HuH-7.5 (cell line): ENCODE data around the gene NUP210.
A peak's percentile ranks its signal among the peaks of the same experiment; 100 is the strongest.

Source experiments
- DNase-seq: peaks from one replicate; pipeline ENCODE4 v3.0.0; 2011; ENCODE audit warnings: low spot score

NUP210 gene

DNA sequence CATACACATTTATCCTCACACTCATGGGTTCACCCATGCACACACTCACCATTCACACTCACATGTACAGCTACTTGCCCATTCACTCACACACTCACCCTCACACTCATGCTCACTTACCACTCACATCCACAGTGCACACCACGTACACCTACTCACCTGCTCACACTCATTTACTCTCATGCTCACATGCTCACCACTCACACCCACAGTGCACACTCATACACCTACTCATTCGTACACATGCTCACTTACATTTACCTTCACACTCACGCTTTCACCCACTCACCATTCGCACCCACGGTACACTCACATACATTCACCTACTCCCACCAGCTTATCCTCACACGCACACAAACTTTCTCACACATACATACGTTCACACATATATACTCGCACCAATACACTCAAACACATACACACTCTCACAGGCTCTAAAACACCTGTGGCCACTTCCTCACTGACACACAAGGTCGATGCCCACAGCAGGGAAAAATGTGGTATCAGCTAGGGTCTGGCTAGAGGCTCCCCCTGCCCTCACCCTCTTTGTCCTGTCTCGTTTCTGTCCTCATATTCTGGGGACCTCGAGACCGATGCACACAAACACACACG, 46.0 kb downstream of the NUP210 start:
- DNase-seq = no peak

GRCh38 chr3:13372656-13373055, 47.5 kb downstream of the NUP210 start:
- DNase-seq = no peak

- DNase-seq = no peak
Observed at GRCh38 chr3:13372126-13372525, 48.0 kb downstream of the NUP210 start.

DNA sequence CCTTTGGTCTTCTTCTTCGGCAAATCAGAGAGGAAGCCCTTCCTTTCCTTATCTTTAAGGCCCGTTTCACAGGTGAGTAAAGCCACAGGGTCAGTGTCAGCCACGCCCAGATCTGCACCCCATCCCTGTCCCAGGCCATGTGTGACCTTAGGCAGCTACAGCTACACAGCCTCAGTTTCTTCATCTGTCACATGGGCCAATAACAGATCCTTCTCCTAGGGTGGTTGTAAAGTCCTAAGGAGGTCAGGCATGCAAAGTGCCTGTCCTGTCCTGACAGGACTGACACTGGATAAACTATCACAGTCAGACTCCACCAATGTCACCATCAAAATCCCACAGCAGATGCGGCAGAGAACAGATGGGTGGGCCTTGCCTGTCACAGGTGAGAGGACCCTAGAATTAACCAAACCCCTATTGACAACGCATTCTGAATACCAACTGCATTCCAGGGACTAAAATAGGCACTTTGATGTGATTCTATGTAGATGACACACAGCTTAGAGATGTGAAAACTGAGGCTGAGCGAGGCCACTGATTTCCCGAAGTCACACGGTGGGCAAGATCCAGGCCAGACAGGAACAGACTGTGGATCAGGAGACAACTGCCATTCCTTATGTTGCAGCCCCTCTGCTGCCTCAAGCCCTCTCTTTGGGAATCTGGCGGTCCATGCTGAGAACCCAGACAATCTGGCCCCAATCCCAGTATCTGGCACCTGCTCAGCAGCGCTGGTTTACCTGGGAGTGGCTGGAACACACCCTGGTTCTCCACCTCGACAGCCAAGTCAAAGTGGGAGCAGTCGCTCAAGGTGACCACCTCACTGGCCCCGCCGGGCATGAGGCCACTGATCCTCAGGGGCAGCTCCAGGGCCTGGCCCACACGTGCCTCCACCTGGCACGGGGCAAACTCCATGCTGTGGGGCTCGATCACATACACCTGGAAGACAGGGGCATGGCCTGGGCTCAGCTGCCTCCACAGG, 48.7 kb downstream of the NUP210 start:
- DNase-seq = no peak

GRCh38 chr3:13370609-13371008, 49.5 kb downstream of the NUP210 start:
- no peak for DNase-seq

DNA sequence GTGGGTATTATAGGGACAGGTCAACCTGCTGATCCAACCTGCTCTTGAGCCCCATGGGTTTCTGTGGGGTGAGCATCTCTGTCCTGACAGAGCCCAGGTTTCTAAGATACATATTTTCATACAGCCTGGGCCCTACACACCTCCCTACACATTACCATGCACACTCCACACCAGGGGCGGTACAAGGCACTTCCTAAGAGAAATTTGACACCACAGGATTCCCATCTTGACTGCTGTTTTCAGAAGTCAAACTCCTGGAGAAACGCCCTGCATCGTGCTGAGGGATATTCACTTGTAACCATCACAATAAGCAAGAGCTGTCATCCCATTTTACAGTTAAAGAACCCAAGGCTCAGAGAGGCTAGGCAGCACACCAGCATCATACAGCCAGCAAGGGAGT, 50.1 kb downstream of the NUP210 start:
- DNase-seq = no peak

DNA sequence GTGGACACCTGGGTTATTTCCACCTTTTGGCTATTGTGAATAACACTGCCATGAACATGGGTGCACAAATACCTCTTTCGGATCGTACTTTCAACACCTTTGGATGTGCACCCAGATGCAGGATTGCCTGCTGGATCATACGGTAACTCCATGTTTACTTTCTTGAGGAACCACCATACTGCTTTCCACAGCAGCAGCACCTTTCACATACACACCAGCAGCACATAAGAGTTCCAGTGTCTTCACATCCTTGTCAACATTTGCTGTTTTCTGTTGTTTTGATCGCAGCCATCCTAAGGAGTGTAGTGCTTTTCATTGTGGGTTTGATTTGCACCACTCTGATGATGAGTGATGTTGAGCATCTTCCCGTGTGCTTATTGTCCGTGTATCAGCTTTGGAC, 51.3 kb downstream of the NUP210 start:
- no peak for DNase-seq

DNA sequence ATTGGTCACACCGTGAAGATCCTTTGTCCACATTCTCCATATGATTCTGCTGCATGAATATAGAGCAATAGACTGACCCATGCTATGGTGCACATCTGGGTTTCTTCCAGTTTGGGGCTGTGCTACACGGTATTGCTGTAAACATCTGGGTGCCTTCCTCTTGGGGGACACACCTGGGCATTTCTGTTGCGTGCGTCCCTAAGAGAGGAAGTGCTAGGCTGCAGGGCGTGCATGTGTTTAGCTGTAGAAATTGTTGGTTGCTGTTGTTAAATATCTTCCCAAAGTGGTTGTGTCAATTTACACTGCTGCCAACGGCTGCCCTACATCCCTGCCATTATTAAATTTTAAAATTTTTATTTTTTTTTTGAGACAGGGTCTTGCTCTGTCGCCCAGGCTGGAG, 52.4 kb downstream of the NUP210 start:
- no peak for DNase-seq

- DNase-seq = no peak
Observed at GRCh38 chr3:13365390-13366379, 54.4 kb downstream of the NUP210 start.

DNA sequence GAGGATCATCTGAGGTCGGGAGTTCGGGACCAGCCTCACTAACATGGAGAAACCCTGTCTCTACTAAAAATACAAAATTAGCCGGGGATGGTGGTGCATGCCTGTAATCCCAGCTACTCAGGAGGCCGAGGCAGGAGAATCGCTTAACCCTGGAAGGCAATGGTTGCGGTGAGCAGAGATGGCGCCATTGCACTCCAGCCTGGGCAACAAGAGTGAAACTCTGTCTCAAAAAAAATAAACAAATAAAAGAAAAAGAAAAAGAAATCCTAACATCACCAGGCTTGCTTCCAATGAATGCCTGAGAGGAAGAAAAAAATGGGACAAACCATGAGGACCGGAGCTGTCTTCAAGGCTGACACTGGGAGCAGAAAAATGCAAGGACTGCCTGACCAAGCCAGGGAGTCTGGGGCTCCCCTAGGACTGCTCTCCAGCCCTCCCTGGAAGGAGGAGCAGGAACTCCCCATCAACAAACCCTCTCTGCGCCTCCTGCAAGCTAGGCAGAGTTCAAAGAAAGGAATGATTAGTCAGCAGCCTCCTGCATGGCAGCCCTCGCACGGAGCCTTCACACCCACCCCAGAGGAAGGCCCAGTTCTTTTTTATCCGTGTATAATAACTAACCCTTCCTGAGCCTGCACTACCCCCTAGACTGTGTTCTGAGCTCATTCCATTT, 55.4 kb downstream of the NUP210 start:
- no peak for DNase-seq

DNA sequence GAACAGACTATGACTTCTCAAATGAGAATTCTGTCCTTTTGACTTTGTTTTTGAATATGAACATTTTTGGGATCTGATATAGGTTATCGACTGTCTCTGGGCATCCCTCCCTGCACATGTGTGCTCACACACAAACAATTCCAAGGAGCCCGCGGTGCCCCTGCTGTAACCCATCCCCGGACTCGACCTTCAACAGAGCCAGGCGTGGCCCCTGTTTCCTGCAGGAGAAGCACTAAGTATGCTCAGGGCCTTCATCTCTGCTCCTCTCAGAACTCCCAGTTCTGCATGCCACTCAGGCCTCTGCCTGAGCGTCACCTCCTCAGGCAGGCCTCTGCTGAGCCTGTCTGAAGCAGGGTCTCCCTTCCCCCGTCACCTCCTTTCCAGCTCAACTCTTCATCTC, 57.6 kb downstream of the NUP210 start:
- DNase-seq = no peak

- DNase-seq = no peak
Observed at GRCh38 chr3:13359916-13360315, 60.2 kb downstream of the NUP210 start.

GRCh38 chr3:13358643-13359042, 61.5 kb downstream of the NUP210 start:
- DNase-seq = no peak

- DNase-seq = no peak
Observed at GRCh38 chr3:13358051-13358450, 62.1 kb downstream of the NUP210 start.

DNA sequence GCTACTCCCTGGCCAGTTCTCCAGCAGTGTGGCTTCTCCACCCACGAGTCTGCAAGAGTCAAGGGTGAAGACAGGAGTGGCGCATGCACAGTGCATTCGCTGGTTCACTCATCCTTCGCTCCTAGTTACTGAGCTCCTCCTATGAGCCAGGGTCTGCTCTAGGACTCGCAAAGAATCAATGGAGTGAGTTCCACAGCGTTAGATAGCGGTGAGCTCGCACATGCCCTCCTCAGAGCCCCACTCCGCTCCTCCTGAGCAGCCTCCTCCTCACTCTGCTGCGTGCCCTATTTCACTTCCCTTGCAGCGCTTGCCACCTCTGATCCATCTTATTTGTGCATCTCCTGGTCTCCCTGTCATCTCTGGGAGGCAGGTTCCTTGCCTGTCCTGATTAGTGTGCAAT, 63.0 kb downstream of the NUP210 start:
- DNase-seq = no peak

DNA sequence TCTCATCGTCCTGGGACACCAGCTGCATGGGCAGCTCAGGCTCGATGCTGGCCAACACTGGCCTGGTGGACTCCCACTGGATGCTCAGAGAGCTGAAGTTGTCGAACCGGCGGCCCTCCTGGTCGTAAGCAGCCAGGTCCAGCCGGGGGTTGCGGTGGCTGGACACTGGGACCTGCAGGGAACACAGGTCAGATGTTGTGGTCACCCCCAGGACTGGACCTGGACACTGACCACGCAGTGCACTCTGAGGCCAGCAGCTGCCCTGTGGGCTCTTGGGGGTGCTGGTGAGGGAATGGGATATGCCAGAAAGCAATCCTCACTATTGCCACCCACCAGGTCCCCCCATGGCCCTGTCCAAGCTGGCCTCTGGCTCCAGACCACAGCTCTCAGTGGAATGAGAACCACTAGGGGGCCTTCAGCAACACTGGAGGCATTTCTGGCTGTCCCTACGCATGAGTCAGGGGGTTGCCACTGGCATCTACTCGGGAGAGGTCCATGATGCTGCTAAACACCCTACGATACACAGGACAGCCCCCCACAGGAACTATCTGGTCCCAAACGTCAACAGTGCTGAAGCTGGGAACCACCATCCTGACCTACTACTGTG, 66.1 kb downstream of the NUP210 start:
- DNase-seq = peak; percentile 69

- no peak for DNase-seq
Observed at GRCh38 chr3:13353506-13353905, 66.6 kb downstream of the NUP210 start.

DNA sequence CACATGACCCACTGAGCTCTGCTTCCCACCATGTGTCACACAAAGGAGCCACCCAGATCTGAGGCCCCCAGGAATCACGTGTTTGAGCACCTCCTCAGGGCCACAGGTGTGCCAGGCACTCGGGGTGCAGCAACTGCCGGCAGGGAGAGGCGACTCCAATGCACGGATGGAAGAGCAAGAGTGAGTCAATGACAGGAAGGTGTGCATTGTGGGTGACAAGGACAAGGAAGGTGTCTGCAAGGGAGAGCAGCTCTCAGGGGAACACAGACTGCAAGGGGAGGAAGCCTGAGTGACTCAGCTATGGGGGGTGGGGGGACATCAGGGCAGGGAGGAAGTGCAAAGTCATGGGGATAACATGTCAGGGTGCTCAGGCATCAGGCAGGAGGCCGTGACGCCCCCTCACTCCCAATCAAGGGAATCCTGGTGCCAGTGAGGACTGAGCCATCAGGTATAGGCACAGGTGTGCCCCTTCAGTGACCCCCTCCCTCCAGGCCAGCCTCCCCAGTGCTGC, 67.4 kb downstream of the NUP210 start:
- no peak for DNase-seq

DNA sequence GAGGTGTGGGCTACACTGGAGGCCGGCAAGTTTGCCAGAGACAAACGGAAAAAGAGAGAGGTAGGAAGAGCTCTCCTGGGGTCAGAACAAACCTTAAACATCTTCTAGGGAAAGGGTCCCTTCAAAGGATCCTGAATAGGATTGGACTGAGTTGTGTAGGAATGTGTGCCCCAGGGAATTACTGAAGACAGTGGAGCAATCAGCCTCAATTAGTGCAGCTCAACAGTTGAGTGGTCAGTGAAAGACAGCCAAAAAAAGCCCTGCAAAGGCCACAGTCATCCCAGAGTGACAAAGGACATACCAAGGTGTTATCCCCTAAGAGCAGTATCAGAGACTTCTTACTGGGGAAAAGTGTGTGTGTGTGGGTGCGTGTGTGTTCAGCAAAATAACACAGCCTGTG, 70.3 kb downstream of the NUP210 start:
- no peak for DNase-seq

- DNase-seq = no peak
Observed at GRCh38 chr3:13348661-13349396, 71.3 kb downstream of the NUP210 start.
